Keratinocyte (primary cell): Measurements from ENCODE around the gene EIF3D.
"Not testable (repeated sequence)": the region's sequence is repeated elsewhere in the genome, so short reads cannot be mapped to it uniquely, and the experiment has no call there.

Experiments used
- EZH2 ChIP-seq: IDR thresholded peaks from one replicate; pipeline ENCODE4 v1.6.1; 2012; ENCODE audit warnings: inconsistent platforms, mild to moderate bottlenecking, low read length, moderate library complexity
- TF ChIP-seq, protein P1 (sequence below), 3 experiments: IDR thresholded peaks in 1 of 3; conservative IDR thresholded peaks in 1 of 3; optimal IDR thresholded peaks in 1 of 3; 2 replicates in 2 of 3; 3 replicates in 1 of 3; pipeline versions ENCODE3 to v1.5.1; 2011; ENCODE audit warnings: low read length in 3 of 3, mild to moderate bottlenecking in 3 of 3, moderate library complexity in 2 of 3, control low read depth in 1 of 3, inconsistent platforms in 1 of 3; ENCODE audit not compliant: insufficient read depth in 2 of 3; ENCODE audit errors: extremely low read depth in 1 of 3

DNA sequence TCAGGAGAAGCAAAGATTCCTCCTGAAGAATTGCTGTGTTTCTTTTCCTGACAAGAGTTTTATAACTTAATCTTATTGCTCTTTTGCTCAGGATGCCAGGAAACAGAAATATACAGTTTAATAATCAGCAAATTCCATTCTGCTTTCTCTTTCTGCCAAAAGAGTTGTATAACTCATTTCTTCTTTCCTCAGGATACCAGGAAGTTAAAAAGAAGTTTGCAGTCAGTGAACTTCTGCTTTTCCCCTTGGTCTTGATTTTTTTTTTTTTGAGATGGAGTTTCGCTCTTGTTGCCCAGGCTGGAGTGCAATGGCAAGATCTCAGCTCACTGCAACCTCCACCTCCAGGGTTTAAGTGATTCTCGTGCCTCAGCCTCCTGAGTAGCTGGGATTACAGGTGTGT is 9.1 kb downstream of the EIF3D start:
- TF ChIP-seq, protein P1, sequence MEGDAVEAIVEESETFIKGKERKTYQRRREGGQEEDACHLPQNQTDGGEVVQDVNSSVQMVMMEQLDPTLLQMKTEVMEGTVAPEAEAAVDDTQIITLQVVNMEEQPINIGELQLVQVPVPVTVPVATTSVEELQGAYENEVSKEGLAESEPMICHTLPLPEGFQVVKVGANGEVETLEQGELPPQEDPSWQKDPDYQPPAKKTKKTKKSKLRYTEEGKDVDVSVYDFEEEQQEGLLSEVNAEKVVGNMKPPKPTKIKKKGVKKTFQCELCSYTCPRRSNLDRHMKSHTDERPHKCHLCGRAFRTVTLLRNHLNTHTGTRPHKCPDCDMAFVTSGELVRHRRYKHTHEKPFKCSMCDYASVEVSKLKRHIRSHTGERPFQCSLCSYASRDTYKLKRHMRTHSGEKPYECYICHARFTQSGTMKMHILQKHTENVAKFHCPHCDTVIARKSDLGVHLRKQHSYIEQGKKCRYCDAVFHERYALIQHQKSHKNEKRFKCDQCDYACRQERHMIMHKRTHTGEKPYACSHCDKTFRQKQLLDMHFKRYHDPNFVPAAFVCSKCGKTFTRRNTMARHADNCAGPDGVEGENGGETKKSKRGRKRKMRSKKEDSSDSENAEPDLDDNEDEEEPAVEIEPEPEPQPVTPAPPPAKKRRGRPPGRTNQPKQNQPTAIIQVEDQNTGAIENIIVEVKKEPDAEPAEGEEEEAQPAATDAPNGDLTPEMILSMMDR (optimal IDR thresholded peaks at IDR 0.05 in 1 of 3, IDR thresholded peaks at IDR 0.05 in 1 of 3, conservative IDR thresholded peaks at IDR 0.05 in 1 of 3; ENCODE audit: extremely low read depth in 1 of 3, insufficient read depth in 2 of 3, low read length in 3 of 3): not testable (repeated sequence)
- TF ChIP-seq EZH2: not testable (repeated sequence)
